B cell (primary cell): Measurements from ENCODE around the gene TEX261.

Experiments used
- CTCF ChIP-seq: fragments of 200-600 bp; IDR thresholded peaks from one replicate; pipeline ENCODE4 v1.8.0; 2022; ENCODE audit warnings: antibody characterized with exemption, mild to moderate bottlenecking
- EZH2 ChIP-seq: IDR thresholded peaks from 2 replicates; pipeline ENCODE4 v1.6.1; 2012; ENCODE audit warnings: borderline replicate concordance, low read depth, mild to moderate bottlenecking, moderate library complexity, low read length; ENCODE audit not compliant: insufficient read depth, poor library complexity, severe bottlenecking

GRCh38 chr2:71042287-71042686, 47.6 kb upstream of the TEX261 start:
- TF ChIP-seq CTCF, result no peak
- no peak for TF ChIP-seq EZH2
